ENCODE measurements around the gene SFT2D2. TPM values are rescaled to one million over a fixed set of nuclear protein-coding genes. Genes with fewer than 3 reads are reported as not detected.

The SFT2D2 gene
- total and polyA plus RNA-seq, 2 of the 8 experiments (the other 6 are each of a cell fraction or from before 2014, with no cell fraction given), result 9.0 to 29.0 TPM

DNA sequence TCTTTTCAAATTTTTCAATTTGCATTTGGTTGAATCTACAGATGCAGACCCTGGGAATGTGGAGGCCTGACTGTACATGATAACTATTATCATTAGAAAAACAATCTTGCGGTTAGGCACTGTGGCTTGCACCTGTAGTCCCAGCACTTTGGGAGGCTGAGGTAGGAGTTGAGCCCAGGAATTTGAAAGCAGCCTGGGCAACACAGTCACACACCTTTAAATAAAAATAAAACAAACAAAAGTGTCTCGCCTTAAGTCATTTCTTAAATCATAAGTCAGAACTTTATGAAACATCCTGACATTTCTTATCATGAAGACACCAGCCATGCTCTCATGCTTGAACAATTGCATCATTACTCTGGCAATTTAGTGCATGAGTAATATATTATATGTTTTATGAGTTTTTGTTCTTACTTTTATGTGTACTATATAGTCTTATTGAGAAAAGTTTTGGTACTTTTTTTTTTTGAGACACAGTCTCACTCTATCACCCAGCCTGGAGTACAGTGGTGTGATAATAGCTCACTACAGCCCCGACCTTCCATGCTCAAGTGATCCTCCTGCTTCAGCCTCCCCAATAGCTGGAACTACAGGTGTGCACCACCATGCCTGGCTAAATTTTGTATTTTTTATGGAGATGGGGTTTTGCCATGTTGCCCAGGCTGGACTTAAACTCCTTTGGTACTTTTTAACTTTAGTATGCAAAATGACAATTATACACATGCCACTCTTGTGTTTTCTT is 62.7 kb downstream of the SFT2D2 start:
- H3K79me1 ChIP-seq (ENCODE audit: low read depth, low read length), result no peaks in the 10 kb centered on the region
- H3K27ac ChIP-seq (ENCODE audit: low read depth, low read length), result no peak overlapping the region
- H3K9ac ChIP-seq (replicated peaks in 1 of 4; ENCODE audit: extremely low read depth in 1 of 4, low read depth in 3 of 4, low read length in 3 of 4), result no peak overlapping the region
- H4K20me1 ChIP-seq (replicated peaks in 1 of 2; ENCODE audit: control insufficient read depth in 1 of 2, insufficient read depth in 2 of 2, low read length in 2 of 2), result no peaks in the 10 kb centered on the region
- H3K18ac ChIP-seq (ENCODE audit: extremely low read depth, low read length), result no peak overlapping the region
- H4K5ac ChIP-seq (ENCODE audit: insufficient read length, low read depth, low read length), result no peak overlapping the region
- H2BK20ac ChIP-seq (ENCODE audit: low read length), result no peak overlapping the region
- H2AK5ac ChIP-seq (ENCODE audit: low read depth, low read length), result no peak overlapping the region
- H3K4ac ChIP-seq (replicated peaks; ENCODE audit: insufficient read length, low read depth, low read length), result no peak overlapping the region
- no peak overlapping the region for H4K8ac ChIP-seq (ENCODE audit: extremely low read depth, insufficient read depth, low read length)
- DNase-seq (ENCODE audit: low read depth in 1 of 2, low spot score in 2 of 2), result no peak
- ChIA-PET POLR2A (ENCODE audit: partially characterized antibody) (no interaction called here), CTCF (ENCODE audit: partially characterized antibody) (no interaction called here)
- no peak overlapping the region for H2AFZ ChIP-seq (ENCODE audit: low read length)
- no peak overlapping the region for H2BK5ac ChIP-seq (ENCODE audit: low read depth, low read length)
- H3K14ac ChIP-seq (ENCODE audit: insufficient read length), result no peak overlapping the region
- H3K4me2 ChIP-seq (ENCODE audit: insufficient read depth in 1 of 2, low read depth in 2 of 2, low read length in 2 of 2), result no peak overlapping the region
- H3K23me2 ChIP-seq (ENCODE audit: low read depth, low read length), result no peaks in the 10 kb centered on the region
- H2BK15ac ChIP-seq (ENCODE audit: low read length), result no peak overlapping the region
- H3K36me3 ChIP-seq (ENCODE audit: control insufficient read depth in 2 of 4, insufficient read depth in 4 of 4, low read length in 3 of 4), result no peaks in the 10 kb centered on the region
- no peak for FAIRE-seq
- no peaks in the 10 kb centered on the region for H3K9me3 ChIP-seq (ENCODE audit: insufficient read depth in 2 of 2, low read depth in 1 of 2, low read length in 1 of 2)
- no peaks in the 10 kb centered on the region for H3K79me2 ChIP-seq (ENCODE audit: control insufficient read depth in 1 of 2, insufficient read depth in 2 of 2, low read length in 2 of 2)
- no peaks in the 10 kb centered on the region for H3K27me3 ChIP-seq (replicated peaks in 1 of 4; ENCODE audit: control insufficient read depth in 3 of 4, extremely low read depth in 1 of 4, insufficient read depth in 3 of 4, low read length in 3 of 4)
- no peak overlapping the region for H4K91ac ChIP-seq (replicated peaks; ENCODE audit: insufficient read length, low read length)
- WGBS, 2 experiments (ENCODE audit: extremely low coverage in 1 of 2, insufficient coverage in 1 of 2, insufficient read length in 1 of 2, insufficient replicate concordance in 2 of 2, low coverage in 1 of 2, low lambda C conversion rate in 2 of 2, missing lambda C conversion rate in 1 of 2), result 95% methylated on average over 3 of the region's 3 CpGs; no CpG with 5 or more reads in 1 of the 2 experiments
- no peak overlapping the region for H3K4me3 ChIP-seq (ENCODE audit: extremely low read depth in 1 of 4, insufficient read depth in 2 of 4, low read depth in 3 of 4, low read length in 4 of 4)
- TF ChIP-seq EGR1 (IDR thresholded peaks at IDR 0.05; ENCODE audit: borderline replicate concordance, low read depth, low read length) (no peak), SP4 (IDR thresholded peaks at IDR 0.05; ENCODE audit: low read length) (no peak), CTBP2 (IDR thresholded peaks at IDR 0.05; ENCODE audit: borderline replicate concordance, insufficient read depth, insufficient read length, low read length) (no peak), SUZ12 (IDR thresholded peaks at IDR 0.05; ENCODE audit: low read length) (no peak), CBX5 (IDR thresholded peaks at IDR 0.05; ENCODE audit: low read depth, low read length) (no peak), POU5F1 (IDR thresholded peaks at IDR 0.05; ENCODE audit: low read depth, low read length) (no peak), RAD21 (IDR thresholded peaks at IDR 0.05 in 1 of 2, conservative IDR thresholded peaks at IDR 0.05 in 1 of 2; ENCODE audit: low read depth in 2 of 2, low read length in 2 of 2) (no peak), JUND (IDR thresholded peaks at IDR 0.05; ENCODE audit: low read length) (no peak), BCL11A (IDR thresholded peaks at IDR 0.05; ENCODE audit: low read depth in 2 of 2, low read length in 2 of 2) (no peak), CHD2 (IDR thresholded peaks at IDR 0.05; ENCODE audit: low read length) (no peak), RNF2 (IDR thresholded peaks at IDR 0.05; ENCODE audit: borderline replicate concordance, low read depth, low read length, missing control alignments, poor library complexity, severe bottlenecking) (no peak), CREB1 (IDR thresholded peaks at IDR 0.05) (no peak), YY1 (IDR thresholded peaks at IDR 0.05; ENCODE audit: low read depth, low read length) (no peak)
- H2BK120ac ChIP-seq (replicated peaks; ENCODE audit: low read depth, low read length), result no peak overlapping the region
- H3K56ac ChIP-seq (replicated peaks; ENCODE audit: insufficient read length, low read depth, low read length), result no peak overlapping the region
- H2BK12ac ChIP-seq (ENCODE audit: low read depth, low read length), result no peak overlapping the region
- H3K23ac ChIP-seq (ENCODE audit: insufficient read length), result no peak overlapping the region
- peaks cover 0 to 9% (median 4%) of the 10 kb centered on the region in 4 experiments; a peak in 5 of 7 replicates for H3K4me1 ChIP-seq (replicated peaks in 1 of 4; ENCODE audit: control insufficient read depth in 3 of 4, insufficient read depth in 4 of 4, low read length in 3 of 4)

All from H1 (cell line).